Ovary (tissue), 3 donors: ENCODE results near the gene ALPP.

ENCODE experiments used
- CTCF ChIP-seq, 3 donors: fragments of 450-650 bp in 2 of 3; fragments of 200-600 bp in 1 of 3; IDR thresholded peaks; one replicate each; pipeline versions ENCODE4 v1.5.1 to v1.8.0; 2016 to 2022; ENCODE audit warnings: antibody characterized with exemption in 3 of 3, mild to moderate bottlenecking in 1 of 3
- POLR2A ChIP-seq: fragments of 450-650 bp; IDR thresholded peaks from one replicate; pipeline ENCODE4 v1.6.1; 2017; ENCODE audit warnings: antibody characterized with exemption, mild to moderate bottlenecking, moderate library complexity
- donor health status: DM: no; HTN: no; CAD: no.

GRCh38 chr2:232333361-232334135, 45.0 kb upstream of the ALPP start:
- TF ChIP-seq POLR2A (no peak), CTCF (IDR thresholded peaks at IDR 0.05) (no peak)
